NCI-H2081 (cell line): ENCODE results near the gene RAD23B.
A peak's percentile ranks its signal among the peaks of the same experiment; 100 is the strongest.
"Not testable (repeated sequence)": the region's sequence is repeated elsewhere in the genome, so short reads cannot be mapped to it uniquely, and the experiment has no call there.

ENCODE experiments used
- DNase-seq, 2 experiments: peaks; one replicate each; lab custom pipeline; 2025; lab: John Stamatoyannopoulos, UW

Gene RAD23B

GRCh38 chr9:107282759-107283622 lies at the start of gene RAD23B:
Gene RAD23B (plus strand): TSS chr9:107283279. CDS start chr9:107283630, 351 bp downstream.
- DNase-seq, result peak; percentile 97 to 98

- DNase-seq, result no peak
Measured at GRCh38 chr9:107235765-107236442, 47.2 kb upstream of the RAD23B start.

- DNase-seq, result no peak
Measured at GRCh38 chr9:107237873-107238272, 45.2 kb upstream of the RAD23B start.

GRCh38 chr9:107239474-107239873 lies 43.6 kb upstream of the RAD23B start:
- peak in 1 of 2 experiments; percentile 12 for DNase-seq

- no peak for DNase-seq
Measured at GRCh38 chr9:107240260-107240659, 42.8 kb upstream of the RAD23B start.

- DNase-seq, result peak in 1 of 2 experiments; percentile 31
Measured at GRCh38 chr9:107242073-107243030, 40.7 kb upstream of the RAD23B start.

GRCh38 chr9:107243742-107244141 lies 39.3 kb upstream of the RAD23B start:
- DNase-seq, result peak in 1 of 2 experiments; percentile 26

- no peak for DNase-seq
Measured at GRCh38 chr9:107246259-107247254, 36.5 kb upstream of the RAD23B start.

GRCh38 chr9:107248714-107249113 lies 34.4 kb upstream of the RAD23B start:
- no peak for DNase-seq

GRCh38 chr9:107249131-107249533 lies 33.9 kb upstream of the RAD23B start:
- no peak for DNase-seq

GRCh38 chr9:107249665-107250285 lies 33.3 kb upstream of the RAD23B start:
- no peak for DNase-seq

- no peak for DNase-seq
Measured at GRCh38 chr9:107251756-107252322, 31.2 kb upstream of the RAD23B start.

GRCh38 chr9:107258919-107259318 lies 24.2 kb upstream of the RAD23B start:
- DNase-seq, result no peak

- DNase-seq, result not testable (repeated sequence)
Measured at GRCh38 chr9:107259751-107260313, 23.2 kb upstream of the RAD23B start.

GRCh38 chr9:107260437-107261081 lies 22.5 kb upstream of the RAD23B start:
- peak in 1 of 2 experiments; percentile 30 for DNase-seq

GRCh38 chr9:107261106-107261505 lies 22.0 kb upstream of the RAD23B start:
- no peak for DNase-seq

- DNase-seq, result no peak
Measured at GRCh38 chr9:107263289-107263688, 19.8 kb upstream of the RAD23B start.

- no peak for DNase-seq
Measured at GRCh38 chr9:107266624-107267368, 16.3 kb upstream of the RAD23B start.
